Measurements from ENCODE around the gene LARGE1. TPM values are rescaled to one million over a fixed set of nuclear protein-coding genes. Genes with fewer than 3 reads are reported as not detected.

Gene LARGE1
- total and polyA plus RNA-seq, 9 of the 15 experiments (the other 6 are each of a cell fraction or from before 2014, with no cell fraction given): 0.01 to 0.66 (median 0.14) TPM; not detected in 2

- ChIA-PET CTCF (ENCODE audit: low intra/inter-chr PET ratio) (no interaction called here), POLR2A (no interaction called here)
- H3K27me3 ChIP-seq (ENCODE audit: control insufficient read depth in 2 of 2, insufficient read depth in 2 of 2, low read length in 2 of 2): no peaks in the 10 kb centered on the region
- no peaks in the 10 kb centered on the region for H4K20me1 ChIP-seq (replicated peaks; ENCODE audit: control insufficient read depth, insufficient read depth, low read length)
- no TSS peak for BruUV-seq (replicated peaks)
- in situ Hi-C loops (cut with MboI) (no loop called here), intact Hi-C loops (cut with micrococcal nuclease) (loop anchor here (5.0 to 10.0 kb wide), 2 partner anchors 64 to 276 kb away; no protein-coding TSS in a partner anchor)
- H3K9me1 ChIP-seq (ENCODE audit: control insufficient read depth, insufficient read depth, low read length): no peaks in the 10 kb centered on the region
- ATAC-seq (no peak), DNase-seq (ENCODE audit: extremely low read depth in 1 of 4, low spot score in 3 of 4) (no peak), FAIRE-seq (no peak)
- H3K36me3 ChIP-seq (ENCODE audit: control insufficient read depth, insufficient read depth, low read length): no peaks in the 10 kb centered on the region
- no peak for TF ChIP-seq TBL1XR1 (IDR thresholded peaks at IDR 0.05; ENCODE audit: low read length in 2 of 2)
- no peak for TF ChIP-seq SMC3 (conservative IDR thresholded peaks at IDR 0.05; ENCODE audit: insufficient read depth, low read depth, low read length)
- no peak for TF ChIP-seq TOE1 (IDR thresholded peaks at IDR 0.05; ENCODE audit: borderline replicate concordance)
- no peak for TF ChIP-seq TOE1 (CRISPR knock-in tag; IDR thresholded peaks at IDR 0.05; ENCODE audit: borderline replicate concordance, low read depth)
- no peak for TF ChIP-seq WHSC1 (IDR thresholded peaks at IDR 0.05; ENCODE audit: low read length)
- TF ChIP-seq KLF10 (CRISPR knock-in tag; IDR thresholded peaks at IDR 0.05): no peak
- TF ChIP-seq ZFP30 (CRISPR knock-in tag; IDR thresholded peaks at IDR 0.05; ENCODE audit: borderline replicate concordance): no peak
- TF ChIP-seq ZBTB40 (IDR thresholded peaks at IDR 0.05): no peak
- no peak for TF ChIP-seq ZBTB40 (CRISPR knock-in tag; IDR thresholded peaks at IDR 0.05)
- TF ChIP-seq NCOA4 (IDR thresholded peaks at IDR 0.05; ENCODE audit: partially characterized antibody): no peak
- TF ChIP-seq TRIM28 (IDR thresholded peaks at IDR 0.05): no peak
- no peak for TF ChIP-seq MBD2 (IDR thresholded peaks at IDR 0.05; ENCODE audit: borderline replicate concordance, low read depth)
- no peak overlapping the region for H3K27ac ChIP-seq (ENCODE audit: extremely low read depth, low read depth, low read length)
- no peak overlapping the region for H3K4me3 ChIP-seq
- no peaks in the 10 kb centered on the region for H3K79me2 ChIP-seq (ENCODE audit: control insufficient read depth, insufficient read depth, low read length)
- no peak overlapping the region for H2AFZ ChIP-seq (ENCODE audit: low read depth, low read length)
- H3K4me2 ChIP-seq (ENCODE audit: insufficient read depth, low read length): no peak overlapping the region
- H3K9ac ChIP-seq (ENCODE audit: insufficient read depth in 1 of 2, low read depth in 2 of 2, low read length in 2 of 2): no peak overlapping the region
- no peaks in the 10 kb centered on the region for H3K9me3 ChIP-seq (replicated peaks; ENCODE audit: control insufficient read depth, insufficient read depth, low read depth, low read length)
- 8% methylated on average over 1 of the region's 1 CpG for WGBS (ENCODE audit: insufficient coverage, low coverage, missing lambda C conversion rate)
- no peaks in the 10 kb centered on the region for H3K4me1 ChIP-seq (replicated peaks in 1 of 2; ENCODE audit: control insufficient read depth in 2 of 2, insufficient read depth in 2 of 2, low read length in 2 of 2)
Observed at GRCh38 chr22:33578752-33579151, 341.5 kb downstream of the LARGE1 start.

All from K562 (cell line).